NB4 (cell line): ENCODE results near the gene RHOD.

ENCODE experiments used
- CTCF ChIP-seq: IDR thresholded peaks from one replicate; pipeline ENCODE4 v1.5.1; 2012; ENCODE audit warnings: low read depth, low read length
- MAX ChIP-seq: IDR thresholded peaks from 2 replicates; pipeline ENCODE4 v1.6.1; 2011; ENCODE audit warnings: low read depth, low read length
- MYC ChIP-seq: IDR thresholded peaks from 2 replicates; pipeline ENCODE4 v1.6.1; 2011; ENCODE audit warnings: low read depth, low read length
- POLR2A ChIP-seq: IDR thresholded peaks from 2 replicates; pipeline ENCODE4 v1.6.1; 2011; ENCODE audit warnings: mild to moderate bottlenecking; ENCODE audit not compliant: insufficient read length; ENCODE audit errors: extremely low read depth

DNA sequence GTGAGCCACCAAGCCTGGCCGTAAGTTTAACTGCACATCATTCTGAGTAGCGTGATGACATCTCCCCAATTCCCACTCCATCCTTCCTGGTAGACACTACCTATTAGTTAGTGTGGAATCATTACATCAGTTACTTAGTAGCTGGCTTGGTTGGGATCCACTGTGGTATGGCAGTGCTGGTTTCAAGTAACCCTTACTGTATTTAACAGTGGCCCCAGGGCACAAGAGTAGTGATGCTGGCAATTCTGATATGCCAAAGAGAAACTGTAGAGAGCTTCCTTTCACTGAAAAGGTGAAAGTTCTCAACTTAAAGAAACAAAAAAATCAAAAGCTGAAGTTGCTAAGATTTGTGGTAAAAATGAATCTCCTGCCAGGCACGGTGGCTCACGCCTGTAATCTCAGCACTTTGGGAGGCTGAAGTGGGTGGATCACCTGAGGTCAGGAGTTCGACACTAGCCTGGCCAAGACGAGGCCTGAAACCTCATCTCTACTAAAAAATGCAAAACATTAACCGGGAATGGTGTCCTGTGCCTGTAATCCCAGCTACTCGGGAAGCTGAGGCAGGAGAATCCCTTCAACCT lies 27.2 kb downstream of the RHOD start:
- TF ChIP-seq CTCF (no peak), POLR2A (no peak), MAX (no peak), MYC (no peak)
